GM12873 (cell line): ENCODE measurements around the gene PLEKHG3.

ENCODE experiments used
- CTCF ChIP-seq: IDR thresholded peaks from 2 replicates; pipeline ENCODE4 v1.5.1; 2012; ENCODE audit warnings: low read depth, mild to moderate bottlenecking, moderate library complexity, low read length, control low read depth; ENCODE audit not compliant: insufficient read depth; ENCODE audit errors: missing control alignments

The PLEKHG3 gene

GRCh38 chr14:64704743-64705380 is 638 bp downstream of the PLEKHG3 start:
- TF ChIP-seq CTCF = no peak

- TF ChIP-seq CTCF = no peak
Measured at GRCh38 chr14:64705381-64706118, 1.3 kb downstream of the PLEKHG3 start.

- no peak for TF ChIP-seq CTCF
Measured at GRCh38 chr14:64706119-64706592, 1.9 kb downstream of the PLEKHG3 start.

- no peak for TF ChIP-seq CTCF
Measured at GRCh38 chr14:64706593-64707193, 2.5 kb downstream of the PLEKHG3 start.

GRCh38 chr14:64707661-64708060 is 3.4 kb downstream of the PLEKHG3 start:
- TF ChIP-seq CTCF = no peak

GRCh38 chr14:64708148-64709004 is 4.2 kb downstream of the PLEKHG3 start:
- no peak for TF ChIP-seq CTCF
